NCI-H226 (cell line): ENCODE results near the gene GDPD2.

Source experiments
- DNase-seq: peaks from one replicate; pipeline ENCODE4 v3.0.0-alpha.2; 2015

GDPD2 gene

DNA sequence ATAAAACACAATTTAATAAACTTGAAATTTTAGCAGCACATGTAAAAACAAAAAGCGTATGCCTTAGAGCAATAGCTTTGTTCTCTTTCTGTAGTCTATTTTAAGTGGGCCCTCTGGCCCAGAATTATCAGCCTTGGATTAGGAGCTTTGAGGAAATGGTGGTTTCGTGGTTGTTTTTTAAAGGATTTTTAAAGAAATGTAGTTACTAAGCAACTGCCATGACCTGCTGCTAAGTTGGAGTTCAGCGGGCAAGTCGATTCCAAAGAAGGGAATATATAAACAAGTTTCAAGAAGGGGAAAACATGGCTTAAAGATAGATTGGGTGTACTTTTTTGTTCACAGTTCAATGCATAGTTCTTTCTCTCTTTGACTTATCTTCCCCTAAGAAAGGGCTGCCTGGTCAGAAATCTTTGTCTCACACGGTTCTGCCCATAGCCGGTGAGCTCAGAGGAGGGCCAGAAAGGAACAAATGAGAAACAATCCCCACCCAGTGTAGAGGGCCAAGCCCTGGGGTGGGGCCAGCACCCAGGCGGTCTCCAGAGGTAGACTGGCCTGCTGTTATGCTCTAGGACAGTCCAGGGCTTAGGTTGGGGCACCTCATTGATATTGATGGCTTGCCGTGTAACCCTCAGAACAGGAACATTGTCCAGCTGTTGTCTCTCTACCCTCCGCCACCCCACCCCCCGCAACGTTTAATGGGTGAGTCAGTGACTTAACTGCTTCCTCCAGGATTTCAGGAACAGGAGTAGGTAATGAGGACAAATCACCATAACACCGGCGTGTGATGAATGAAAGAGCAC, 54.0 kb downstream of the GDPD2 start:
- DNase-seq = no peak

DNA sequence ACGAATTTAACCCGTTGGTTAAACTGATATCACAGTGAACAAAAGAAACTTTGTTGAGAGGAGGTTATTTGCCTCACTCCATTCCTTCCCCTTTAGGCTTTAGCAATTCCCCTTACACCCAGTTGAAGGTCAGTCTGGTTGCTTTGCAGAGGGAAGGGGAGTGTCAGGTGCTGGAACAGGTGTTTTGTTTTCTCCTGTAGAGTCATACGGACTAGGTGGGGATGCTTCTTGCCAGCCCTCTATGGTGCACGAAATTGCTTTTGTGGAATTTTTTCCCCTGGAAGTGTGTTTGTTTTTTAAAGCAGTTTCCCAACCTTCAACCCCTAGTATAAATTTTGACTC, 54.6 kb downstream of the GDPD2 start:
- DNase-seq = no peak

DNA sequence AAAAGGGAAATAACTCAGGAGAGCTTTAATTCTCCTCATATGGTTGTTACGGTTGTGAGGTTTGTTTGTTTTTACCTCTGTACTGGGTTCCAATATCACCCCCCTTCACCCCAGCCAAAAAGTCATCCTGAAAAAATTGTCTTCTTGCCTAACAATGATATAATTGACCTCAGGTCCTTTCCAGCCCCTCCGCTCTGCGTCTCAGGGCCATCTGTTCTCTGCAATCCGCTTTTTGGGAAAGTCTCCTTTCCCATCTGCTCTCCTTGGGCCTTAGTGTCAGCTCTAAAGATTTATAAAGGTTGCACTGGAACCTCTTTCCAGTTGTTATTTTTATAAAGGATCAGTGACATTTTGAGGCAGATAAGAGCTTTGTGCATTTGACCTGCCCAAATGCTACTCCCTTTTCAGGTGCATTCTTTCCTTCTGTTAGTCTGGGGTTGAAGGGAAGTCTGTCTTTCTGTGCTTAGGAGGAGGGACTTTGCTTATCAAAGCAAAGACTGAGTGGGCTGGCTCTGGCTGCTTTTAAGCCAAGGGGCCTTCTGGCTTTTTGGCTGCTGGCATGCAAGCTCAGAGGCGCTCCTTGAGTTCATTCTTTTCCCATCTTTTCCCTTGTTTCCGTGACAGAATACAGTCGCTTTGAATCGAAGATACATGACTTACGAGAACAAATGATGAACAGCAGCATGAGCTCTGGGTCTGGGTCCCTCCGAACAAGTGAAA, 55.6 kb downstream of the GDPD2 start:
- peak; percentile 12 for DNase-seq

DNA sequence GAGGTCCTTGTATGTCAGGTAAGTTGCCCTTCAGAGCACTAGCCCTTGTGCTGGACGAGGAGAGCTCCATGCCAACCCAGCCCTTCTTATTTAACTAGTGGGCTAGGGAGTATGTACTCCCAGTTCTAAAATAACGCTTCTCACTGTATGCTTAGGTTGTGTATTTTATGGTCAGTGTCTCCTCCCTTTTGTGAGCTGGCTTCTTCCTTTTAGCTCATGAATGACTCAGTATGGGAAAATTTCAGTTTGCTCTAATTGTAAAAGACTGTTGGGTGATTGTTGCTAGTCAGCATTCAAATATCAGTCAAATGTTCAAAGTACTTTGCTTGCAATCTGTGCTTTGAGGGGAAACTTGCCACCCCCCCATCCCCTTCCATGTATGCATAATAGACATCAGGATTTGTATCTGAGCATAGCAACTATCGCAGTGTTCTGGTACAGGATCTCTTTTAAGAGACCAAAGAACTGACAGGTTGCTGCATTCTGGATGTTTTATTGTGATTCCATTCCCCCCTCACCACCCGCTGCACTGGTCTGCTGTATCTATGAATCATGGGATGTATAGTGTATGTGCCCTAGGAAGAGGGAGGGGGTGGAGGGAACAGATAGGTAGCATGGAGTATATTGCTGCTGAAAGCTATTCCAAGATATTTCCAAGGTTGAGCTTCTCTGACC, 56.3 kb downstream of the GDPD2 start:
- DNase-seq = peak; percentile 62

DNA sequence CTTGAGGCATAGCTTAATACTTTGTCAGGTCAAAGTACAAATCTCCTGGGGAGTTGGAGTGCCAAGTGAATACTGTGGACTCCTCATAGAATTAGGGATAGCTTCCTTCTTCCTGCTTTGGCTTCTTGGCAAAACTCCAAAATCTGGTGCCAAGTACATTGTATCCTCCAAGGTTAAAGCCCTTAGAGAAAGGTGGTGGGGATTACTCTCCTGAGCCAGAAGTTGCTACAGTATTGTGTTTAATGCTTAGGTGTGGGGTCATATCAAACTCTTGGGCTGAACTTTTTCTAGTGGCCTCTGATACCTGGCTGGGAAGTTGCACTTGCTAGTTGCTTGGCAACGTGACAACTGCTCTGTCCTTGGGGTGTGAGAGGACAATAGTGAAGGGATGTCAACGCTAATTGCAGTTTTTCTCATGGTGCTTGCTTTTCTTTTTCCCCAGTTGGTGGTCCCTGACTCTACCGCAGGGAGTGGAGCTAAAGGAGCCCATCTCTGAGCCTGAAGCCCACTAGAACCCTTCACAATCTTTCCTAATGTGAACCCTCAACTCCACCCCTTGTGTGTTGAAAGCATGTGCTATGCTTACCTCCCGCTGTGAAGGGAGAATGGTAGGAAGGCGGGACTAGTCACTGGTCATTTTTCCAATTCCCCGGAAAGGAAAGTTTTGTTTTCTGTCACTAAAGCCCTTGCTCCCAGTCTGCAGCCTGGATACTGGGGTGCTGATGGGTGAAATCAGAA, 57.0 kb downstream of the GDPD2 start:
- peak; percentile 2 for DNase-seq

DNA sequence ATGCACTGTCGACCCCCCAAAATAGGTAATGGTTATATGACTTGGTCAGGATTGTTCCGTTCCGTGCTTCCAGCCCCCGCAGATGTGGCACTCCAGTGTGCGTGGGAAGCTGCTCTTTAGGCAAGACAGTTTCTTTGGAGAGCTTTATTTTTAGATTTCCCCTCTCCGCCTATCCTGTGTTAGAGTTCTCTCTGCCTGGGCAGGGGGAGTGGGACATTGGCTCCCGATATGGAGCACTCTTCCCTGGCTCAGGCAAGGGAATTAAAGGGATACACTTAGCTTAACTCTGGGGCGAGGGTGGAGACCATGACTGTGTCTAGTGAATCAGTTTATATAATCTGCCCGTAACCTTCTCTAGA, 57.5 kb downstream of the GDPD2 start:
- DNase-seq = no peak

DNA sequence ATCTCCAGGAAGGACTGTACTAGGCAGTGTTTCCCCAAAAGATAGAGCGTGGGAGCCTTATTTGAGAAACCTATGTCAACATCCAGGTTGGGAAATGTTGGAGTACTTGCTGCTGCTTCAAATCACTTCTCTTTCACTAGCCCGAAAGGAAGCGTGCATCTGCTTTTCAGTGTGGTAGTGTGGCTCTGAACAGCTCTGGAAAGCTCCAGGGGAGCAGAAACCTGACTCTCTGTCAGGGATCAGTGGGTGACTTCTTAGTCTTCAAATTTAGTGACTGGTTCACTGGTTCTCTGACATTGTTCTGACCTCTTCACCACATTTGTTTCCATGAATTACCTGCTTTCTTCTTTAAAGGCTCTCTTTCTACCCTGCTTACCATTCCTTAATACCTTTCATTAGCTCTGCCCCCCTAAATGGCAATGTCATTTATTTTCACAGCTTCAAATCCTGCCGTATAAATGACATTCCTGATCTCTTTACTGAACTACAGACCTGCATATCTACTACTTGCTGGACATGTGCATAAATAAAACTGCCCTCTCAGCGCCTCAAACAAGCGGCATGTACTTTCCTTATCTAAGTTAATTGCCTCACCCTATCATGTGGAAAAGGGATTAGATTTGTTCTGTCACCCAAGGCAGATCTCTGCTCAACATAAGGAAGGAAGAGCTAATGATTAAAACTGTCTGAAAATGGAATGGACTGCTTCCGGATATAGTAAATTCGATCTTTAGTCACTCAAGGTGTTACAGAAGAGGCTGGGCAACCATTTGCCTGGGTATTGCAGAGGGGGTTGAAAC, 58.6 kb downstream of the GDPD2 start:
- no peak for DNase-seq

DNA sequence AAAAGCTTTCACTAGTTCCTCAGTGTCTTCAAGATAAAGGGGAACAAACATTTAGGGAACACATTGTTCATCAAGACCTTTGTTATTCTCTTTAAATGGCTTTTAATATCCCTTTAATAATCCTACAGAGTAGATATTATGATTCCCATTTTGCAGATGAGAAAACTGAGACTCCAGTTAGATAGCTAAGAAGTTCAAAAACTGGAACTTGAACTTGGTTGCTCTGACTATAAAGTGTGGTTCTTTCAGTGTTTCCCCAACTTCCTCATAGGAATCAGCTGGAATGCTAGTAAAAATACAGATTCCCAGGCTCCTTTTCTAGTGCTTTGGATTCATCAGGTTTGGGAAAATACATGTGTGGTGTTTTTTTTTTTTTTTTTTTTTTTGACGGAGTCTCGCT, 59.2 kb downstream of the GDPD2 start:
- no peak for DNase-seq
